ENCODE results near the gene PRPF6. TPM values are rescaled to one million over a fixed set of nuclear protein-coding genes. Genes with fewer than 3 reads are reported as not detected.

PRPF6 gene
- total RNA-seq, 1 donor from 2014 or later, result 44.1 TPM

- no peak for DNase-seq (ENCODE audit: low spot score)
Observed at GRCh38 chr20:63945031-63945658, 35.8 kb upstream of the PRPF6 start.

- DNase-seq (ENCODE audit: low spot score), result no peak
Observed at GRCh38 chr20:63945921-63946920, 34.7 kb upstream of the PRPF6 start.

GRCh38 chr20:63946986-63947637 lies 33.8 kb upstream of the PRPF6 start:
- DNase-seq (ENCODE audit: low spot score), result no peak

GRCh38 chr20:63947638-63948456 lies 33.1 kb upstream of the PRPF6 start:
- no peak for DNase-seq (ENCODE audit: low spot score)

- DNase-seq (ENCODE audit: low spot score), result no peak
Observed at GRCh38 chr20:63950701-63951397, 30.1 kb upstream of the PRPF6 start.

GRCh38 chr20:63951398-63952209 lies 29.3 kb upstream of the PRPF6 start:
- no peak for DNase-seq (ENCODE audit: low spot score)

- no peak for DNase-seq (ENCODE audit: low spot score)
Observed at GRCh38 chr20:63952210-63952535, 28.8 kb upstream of the PRPF6 start.

GRCh38 chr20:63952769-63953168 lies 28.2 kb upstream of the PRPF6 start:
- no peak for DNase-seq (ENCODE audit: low spot score)

GRCh38 chr20:63953764-63954429 lies 27.0 kb upstream of the PRPF6 start:
- DNase-seq (ENCODE audit: low spot score), result no peak

GRCh38 chr20:63955281-63955826 lies 25.6 kb upstream of the PRPF6 start:
- peak; percentile 42 for DNase-seq (ENCODE audit: low spot score)

- DNase-seq (ENCODE audit: low spot score), result peak; percentile 90
Observed at GRCh38 chr20:63955827-63956663, 24.9 kb upstream of the PRPF6 start, which contains the start of gene UCKL1. Gene UCKL1 (minus strand): TSS chr20:63956416. CDS start chr20:63956372, 44 bp downstream.

- DNase-seq (ENCODE audit: low spot score), result no peak
Observed at GRCh38 chr20:63956664-63957003, 24.3 kb upstream of the PRPF6 start.

- peak; percentile 83 for DNase-seq (ENCODE audit: low spot score)
Observed at GRCh38 chr20:63957004-63957689, 23.8 kb upstream of the PRPF6 start.

- DNase-seq (ENCODE audit: low spot score), result peak; percentile 46
Observed at GRCh38 chr20:63957690-63958441, 23.1 kb upstream of the PRPF6 start.

GRCh38 chr20:63958471-63958870 lies 22.5 kb upstream of the PRPF6 start:
- no peak for DNase-seq (ENCODE audit: low spot score)

GRCh38 chr20:63958964-63959698 lies 21.8 kb upstream of the PRPF6 start:
- DNase-seq (ENCODE audit: low spot score), result no peak
